CD4-positive, alpha-beta T cell treated with Interleukin-15 for 4 hours (primary cell): Measurements from ENCODE around the gene DAG1.
A peak's percentile ranks its signal among the peaks of the same experiment; 100 is the strongest.

Source experiments
- DNase-seq: peaks from one replicate; pipeline ENCODE4 v3.0.0-alpha.2; 2020; ENCODE audit warnings: low spot score

DAG1 gene

DNA sequence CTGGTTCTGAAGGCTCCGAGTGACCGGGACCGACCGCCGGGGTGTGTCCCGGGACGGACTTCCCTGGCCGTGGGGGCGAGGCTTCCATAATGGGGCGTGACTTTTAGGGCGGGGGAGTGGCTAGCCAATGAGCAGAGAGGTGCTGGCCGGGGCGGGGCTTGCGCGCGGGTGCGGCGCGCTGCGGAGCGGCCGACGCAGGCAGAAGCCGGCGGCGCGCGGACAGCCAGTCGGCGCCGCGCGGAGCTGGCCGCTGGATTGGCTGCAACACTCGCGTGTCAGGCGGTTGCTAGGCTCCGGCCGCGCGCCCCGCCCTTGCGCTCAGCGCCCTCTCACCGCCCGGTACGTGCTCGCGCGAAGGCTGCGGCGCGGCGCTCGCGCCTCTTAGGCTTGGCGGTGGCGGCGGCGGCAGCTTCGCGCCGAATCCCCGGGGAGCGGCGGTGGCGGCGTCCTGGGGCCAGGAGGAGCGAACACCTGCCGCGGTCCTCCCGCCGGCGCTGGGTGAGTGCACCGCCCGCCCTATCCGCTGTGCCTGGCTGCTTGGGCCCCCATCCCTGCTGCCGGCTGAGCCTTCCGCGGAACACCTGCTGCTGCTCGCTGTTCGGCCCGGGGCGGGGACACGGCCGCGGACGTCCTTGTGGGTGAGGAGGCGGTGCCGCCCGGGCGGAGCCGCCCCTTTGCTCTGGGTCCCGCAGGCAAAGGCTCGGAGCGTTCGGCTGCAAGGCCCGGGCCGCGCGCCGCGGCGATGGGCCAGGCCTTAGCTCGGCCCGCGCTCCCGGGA, at the start of gene DAG1:
TSS of gene DAG1 (plus strand) at position 332 of the 778 bp plus-strand sequence. CDS start 40,268 bp downstream, outside the sequence.
- peak; percentile 94 for DNase-seq

GRCh38 chr3:49421890-49422378, 48.1 kb upstream of the DAG1 start:
- no peak for DNase-seq

GRCh38 chr3:49422379-49423248, 47.5 kb upstream of the DAG1 start, which contains the start of gene AMT:
AMT (minus strand) TSS chr3:49422473; CDS start chr3:49422450, 23 bp downstream.
- no peak for DNase-seq

GRCh38 chr3:49424816-49425215, 45.3 kb upstream of the DAG1 start:
- no peak for DNase-seq

DNA sequence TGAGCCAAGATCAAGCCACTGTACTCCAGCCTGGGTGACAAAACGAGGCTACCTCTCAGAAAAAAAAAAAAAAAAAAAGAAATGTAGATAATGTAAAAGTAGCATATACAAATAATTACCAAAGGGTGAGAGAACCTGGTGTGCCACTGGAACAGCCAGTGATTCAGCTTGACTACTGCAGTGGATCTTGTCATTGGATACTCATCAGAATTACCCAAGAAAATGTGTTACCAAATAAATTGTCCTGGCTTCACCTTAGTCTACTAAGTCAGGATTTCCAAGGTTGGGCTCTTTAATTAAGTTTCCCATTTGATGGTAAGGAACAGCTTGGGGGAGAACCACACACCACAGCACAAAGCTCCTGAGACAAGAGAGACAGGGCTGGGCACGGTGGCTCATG, 42.5 kb upstream of the DAG1 start:
- no peak for DNase-seq

DNA sequence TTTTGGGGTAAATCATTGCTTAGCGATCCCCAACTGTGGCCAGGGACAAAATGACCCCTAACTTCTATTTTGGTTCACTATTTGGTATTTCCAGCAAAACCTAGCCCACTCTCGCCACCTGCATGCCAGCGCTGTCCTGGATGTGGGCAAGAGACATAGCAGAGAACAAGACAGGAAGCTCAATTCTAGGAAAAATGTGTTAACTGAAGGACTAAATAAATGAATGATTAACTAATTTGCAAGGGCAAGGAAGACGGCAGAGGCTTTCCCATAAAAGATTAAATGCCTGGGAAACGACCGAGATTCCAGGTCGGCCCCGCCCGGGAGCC, 41.4 kb upstream of the DAG1 start:
- peak; percentile 17 for DNase-seq

GRCh38 chr3:49434731-49435130, 35.3 kb upstream of the DAG1 start:
- no peak for DNase-seq

DNA sequence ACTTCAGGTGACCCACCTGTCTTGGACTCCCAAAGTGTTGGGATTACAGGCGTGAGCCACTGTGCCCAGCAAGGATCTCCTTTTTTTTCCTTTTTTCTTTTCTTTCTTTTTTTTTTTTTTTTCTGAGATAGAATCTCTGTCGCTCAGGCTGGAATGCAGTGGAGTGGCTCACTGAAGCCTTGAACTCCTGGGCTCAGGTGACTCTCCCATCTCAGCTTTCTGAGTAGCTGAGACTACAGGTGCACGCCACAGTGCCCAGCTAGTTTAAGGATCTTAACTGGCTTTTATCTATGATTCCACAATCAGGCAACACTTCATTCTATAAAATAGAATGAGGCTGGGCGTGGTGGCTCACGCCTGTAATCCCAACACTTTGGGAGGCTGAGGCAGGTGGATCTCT, 24.7 kb upstream of the DAG1 start:
- DNase-seq, result no peak

GRCh38 chr3:49453621-49454020, 16.4 kb upstream of the DAG1 start:
- no peak for DNase-seq

DNA sequence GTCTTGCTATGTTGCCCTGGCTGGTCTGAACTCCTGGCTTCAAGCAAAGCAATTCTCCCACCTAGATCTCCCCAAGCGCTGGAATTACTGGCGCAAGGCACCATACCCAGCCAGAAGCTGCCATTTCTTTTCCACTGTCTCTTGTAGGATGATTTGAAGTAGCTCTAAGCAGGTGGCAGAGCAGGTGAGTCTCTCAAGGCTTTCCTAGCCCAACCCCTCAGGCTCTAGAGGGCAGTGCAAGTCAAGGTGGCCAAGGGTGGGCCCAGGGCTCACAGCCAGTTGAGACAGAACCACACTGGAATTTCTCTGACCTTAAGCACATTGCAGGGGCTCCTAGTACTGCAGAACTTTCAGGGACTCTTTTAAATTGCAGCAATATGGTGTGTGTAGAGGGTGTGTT, 15.6 kb upstream of the DAG1 start:
- no peak for DNase-seq

- DNase-seq, result no peak
These were observed 15.0 kb upstream of the DAG1 start for GRCh38 chr3:49454898-49455681.

DNA sequence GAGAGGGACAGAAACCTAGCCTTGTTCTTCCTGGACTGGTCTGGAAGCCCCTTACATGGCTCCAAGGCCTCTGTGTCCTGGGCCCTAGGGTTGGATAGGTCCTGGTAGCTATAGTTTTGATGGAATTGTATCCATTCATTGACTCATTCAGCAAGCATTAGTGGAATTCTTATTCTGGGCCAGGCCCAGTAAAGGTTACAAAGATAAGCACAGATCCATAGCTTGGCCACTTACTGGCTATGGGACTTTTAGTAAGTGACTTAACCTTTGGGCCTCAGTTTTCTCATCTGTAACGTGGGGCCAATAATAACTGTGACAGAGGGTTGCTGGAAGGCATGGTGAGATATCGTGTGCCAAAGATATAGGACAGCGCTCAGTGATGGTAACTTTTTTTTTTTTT, 13.6 kb upstream of the DAG1 start:
- DNase-seq, result no peak

- DNase-seq, result no peak
These were observed 9.7 kb upstream of the DAG1 start for GRCh38 chr3:49460188-49460890.

DNA sequence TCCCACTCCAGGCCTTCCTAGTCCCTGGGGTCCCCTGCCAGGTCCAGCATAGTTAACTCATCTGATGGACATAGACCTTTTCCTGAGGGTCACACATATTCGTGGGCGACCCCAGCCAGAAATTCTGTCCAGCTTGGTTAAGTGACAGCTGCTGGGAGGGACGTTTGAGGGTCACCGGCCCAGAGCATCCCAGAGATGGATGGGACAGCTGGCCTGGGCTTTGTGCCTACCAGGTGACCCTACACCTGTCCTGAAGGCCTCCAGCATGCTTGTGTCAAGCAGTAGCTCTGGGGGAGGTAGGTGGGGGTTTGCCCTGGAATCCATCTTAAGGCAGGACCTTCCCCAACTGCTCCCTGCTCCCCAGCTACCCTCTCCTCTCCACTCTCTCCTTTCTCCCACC, 9.1 kb upstream of the DAG1 start:
- no peak for DNase-seq

DNA sequence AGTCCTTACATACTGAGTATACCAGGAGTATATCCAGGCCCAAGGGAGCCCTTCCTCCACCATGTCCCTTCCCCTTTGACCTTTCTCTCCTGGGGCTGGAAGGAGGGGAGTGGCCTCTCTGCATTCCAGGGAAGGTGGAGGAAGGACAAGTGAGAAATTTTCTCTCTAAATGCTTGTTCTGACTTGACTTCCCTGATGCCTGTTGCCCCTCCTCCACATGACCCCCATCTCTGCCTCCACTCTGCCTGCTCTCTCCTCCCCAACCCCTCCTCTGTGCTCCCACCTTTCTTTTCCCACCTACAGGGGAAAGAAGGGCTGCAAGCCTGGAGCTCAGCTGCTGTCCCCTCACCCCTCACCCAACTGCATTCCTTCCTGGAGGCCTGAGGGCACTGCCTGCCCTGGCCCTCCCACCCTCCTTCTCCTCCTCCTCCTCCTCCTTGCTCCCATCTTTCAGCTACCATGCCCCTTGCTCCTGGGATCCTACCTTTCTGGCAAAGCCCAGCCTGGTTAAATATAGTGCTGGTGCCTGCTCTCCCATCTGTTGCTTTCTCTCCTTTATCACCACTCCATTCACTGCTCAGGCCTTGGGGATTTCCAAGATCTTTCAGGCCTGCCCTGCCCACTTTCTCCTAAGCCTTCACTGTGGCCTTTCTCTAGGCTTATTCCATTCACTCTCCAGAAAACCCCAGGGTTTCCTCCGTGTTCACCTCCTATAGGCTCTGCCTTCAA, 8.5 kb upstream of the DAG1 start:
- no peak for DNase-seq

DNA sequence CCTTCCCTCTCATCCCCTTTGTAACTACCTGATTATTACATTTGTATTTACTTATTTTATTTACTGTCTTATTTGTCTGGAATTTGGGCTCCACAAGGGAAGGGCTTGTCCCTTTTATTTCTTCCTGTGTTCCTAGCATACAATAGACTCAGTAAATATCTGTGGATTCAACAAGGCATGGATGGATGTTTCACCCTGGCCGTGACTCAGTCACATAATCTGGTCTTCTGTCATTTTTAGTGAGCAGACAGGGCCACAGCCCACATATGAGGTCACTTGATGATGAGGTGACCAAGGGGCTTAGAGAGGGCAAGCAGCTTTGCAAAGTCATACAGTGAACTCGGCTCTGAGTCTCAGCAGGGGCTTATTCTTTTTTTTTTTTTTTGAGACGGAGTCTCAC, 7.8 kb upstream of the DAG1 start:
- no peak for DNase-seq

DNA sequence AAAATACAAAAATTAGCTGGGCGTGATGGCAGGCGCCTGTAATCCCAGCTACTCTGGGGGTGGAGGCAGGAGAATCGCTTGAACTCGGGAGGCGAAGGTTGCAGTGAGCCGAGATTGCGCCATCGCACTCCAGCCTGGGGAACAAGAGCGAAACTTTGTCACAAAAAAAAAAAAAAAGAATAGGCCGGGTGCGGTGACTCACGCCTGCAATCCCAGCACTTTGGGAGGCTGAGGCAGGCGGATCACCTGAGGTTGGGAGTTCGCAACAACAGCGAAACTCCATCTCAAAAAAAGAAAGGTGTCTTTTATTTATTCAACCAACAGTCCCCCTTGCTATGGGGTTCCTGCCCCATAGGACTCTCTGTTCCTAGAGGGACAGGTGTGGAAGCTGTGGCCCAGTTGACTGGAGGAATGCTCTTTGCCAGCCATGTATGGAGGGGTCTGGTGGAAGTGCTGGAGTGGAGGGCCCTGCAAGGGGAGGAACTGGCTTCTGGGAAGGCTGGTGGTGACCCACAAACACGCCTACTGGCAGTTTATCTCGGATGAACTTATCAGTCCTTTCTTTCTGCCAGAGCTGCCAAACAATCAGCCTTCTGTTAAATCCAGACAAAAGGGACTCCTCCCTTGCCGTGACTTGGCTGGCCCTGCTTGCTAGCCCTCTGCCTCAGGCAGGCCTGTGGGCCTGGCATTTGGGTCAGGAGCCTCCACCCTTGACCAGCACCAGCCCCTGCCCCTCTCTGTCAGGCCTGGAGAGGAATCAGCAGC, 4.6 kb upstream of the DAG1 start:
- no peak for DNase-seq

DNA sequence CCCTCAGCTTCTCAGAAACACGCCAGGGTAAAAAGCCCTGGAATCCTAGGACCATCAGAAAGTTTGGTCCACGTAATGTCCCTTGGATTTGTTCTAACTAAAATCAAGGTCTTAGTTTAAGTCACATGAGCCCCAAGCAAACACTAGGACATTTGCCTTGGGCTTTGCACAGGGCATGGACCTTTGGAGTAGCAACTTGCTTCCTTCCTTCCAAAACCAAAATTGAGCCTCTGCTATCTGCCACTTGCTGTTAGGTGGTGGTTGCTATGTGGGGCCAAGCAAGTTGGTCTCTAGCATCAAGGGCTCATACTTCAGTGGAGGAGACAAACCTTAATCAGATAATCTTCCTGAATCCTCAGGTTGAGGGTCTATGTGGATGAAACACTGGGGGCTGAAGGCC, 4.0 kb upstream of the DAG1 start:
- DNase-seq, result no peak

DNA sequence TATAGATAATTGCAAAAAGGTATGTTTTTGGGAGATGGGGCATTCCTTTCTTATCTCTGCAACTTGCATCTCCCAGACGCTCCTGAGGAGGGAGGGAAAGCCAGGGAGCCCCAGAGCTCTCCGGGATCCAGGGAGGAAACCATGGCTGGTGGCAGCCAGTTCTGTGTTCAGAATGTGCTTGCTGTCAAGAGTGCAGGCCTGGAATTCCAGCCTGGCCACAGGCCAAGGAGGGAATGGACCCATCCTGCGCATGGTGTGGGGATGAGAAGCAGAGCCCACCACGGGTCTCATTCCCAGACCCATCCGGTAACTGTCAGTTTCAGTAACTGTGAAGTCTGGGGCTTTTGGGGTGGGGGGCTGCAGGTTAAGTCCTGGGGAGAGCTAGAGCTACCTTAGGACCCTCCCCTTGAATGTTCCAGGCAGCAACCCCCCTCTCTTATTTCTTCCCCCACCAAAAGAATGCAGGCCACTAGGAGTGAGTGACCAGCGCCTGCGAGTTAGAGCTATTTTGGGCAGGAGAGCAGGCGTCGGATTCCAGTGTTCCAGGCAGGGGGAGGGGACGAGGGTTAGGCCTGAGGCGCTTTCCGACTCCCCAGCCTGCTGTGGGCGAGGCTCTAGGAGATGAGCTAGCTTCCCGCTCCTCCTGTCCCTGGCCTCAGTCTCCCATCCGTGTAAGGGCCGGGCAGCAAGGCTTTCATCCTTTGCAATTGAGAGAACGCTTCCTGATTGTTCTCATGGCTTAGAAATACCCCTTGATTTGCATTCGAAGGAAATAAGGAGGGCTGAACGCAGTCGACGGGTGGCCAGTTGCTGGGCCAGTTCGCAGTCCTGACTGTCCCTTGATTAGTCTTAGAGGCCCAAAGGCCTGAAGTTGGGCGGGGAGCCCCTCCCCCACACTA, 781 bp upstream of the DAG1 start:
- no peak for DNase-seq
